ENCODE measurements around the gene NDUFB11.

NDUFB11 gene

GRCh38 chrX:47179928-47180255, 35.4 kb upstream of the NDUFB11 start:
- Histone ChIP-seq H3K27ac (peak overlapping the region in 1 of 2 donors; percentile 67), H3K4me3 (no peak overlapping the region)
- DNase-seq (ENCODE audit: low spot score), result no peak
- TF ChIP-seq, protein P1, sequence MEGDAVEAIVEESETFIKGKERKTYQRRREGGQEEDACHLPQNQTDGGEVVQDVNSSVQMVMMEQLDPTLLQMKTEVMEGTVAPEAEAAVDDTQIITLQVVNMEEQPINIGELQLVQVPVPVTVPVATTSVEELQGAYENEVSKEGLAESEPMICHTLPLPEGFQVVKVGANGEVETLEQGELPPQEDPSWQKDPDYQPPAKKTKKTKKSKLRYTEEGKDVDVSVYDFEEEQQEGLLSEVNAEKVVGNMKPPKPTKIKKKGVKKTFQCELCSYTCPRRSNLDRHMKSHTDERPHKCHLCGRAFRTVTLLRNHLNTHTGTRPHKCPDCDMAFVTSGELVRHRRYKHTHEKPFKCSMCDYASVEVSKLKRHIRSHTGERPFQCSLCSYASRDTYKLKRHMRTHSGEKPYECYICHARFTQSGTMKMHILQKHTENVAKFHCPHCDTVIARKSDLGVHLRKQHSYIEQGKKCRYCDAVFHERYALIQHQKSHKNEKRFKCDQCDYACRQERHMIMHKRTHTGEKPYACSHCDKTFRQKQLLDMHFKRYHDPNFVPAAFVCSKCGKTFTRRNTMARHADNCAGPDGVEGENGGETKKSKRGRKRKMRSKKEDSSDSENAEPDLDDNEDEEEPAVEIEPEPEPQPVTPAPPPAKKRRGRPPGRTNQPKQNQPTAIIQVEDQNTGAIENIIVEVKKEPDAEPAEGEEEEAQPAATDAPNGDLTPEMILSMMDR (IDR thresholded peaks at IDR 0.05), result no peak

GRCh38 chrX:47179221-47179927, 34.9 kb upstream of the NDUFB11 start:
- Histone ChIP-seq H3K27ac (peak overlapping the region in 1 of 2 donors; percentile 67), H3K4me3 (no peak overlapping the region)
- TF ChIP-seq, protein P1 (IDR thresholded peaks at IDR 0.05), result no peak
- no peak for DNase-seq (ENCODE audit: low spot score)

GRCh38 chrX:47178337-47178736, 33.8 kb upstream of the NDUFB11 start:
- TF ChIP-seq, protein P1 (IDR thresholded peaks at IDR 0.05), result no peak
- H3K27ac ChIP-seq, result no peak overlapping the region
- H3K4me3 ChIP-seq, result no peak overlapping the region
- no peak for DNase-seq (ENCODE audit: low spot score)

DNA sequence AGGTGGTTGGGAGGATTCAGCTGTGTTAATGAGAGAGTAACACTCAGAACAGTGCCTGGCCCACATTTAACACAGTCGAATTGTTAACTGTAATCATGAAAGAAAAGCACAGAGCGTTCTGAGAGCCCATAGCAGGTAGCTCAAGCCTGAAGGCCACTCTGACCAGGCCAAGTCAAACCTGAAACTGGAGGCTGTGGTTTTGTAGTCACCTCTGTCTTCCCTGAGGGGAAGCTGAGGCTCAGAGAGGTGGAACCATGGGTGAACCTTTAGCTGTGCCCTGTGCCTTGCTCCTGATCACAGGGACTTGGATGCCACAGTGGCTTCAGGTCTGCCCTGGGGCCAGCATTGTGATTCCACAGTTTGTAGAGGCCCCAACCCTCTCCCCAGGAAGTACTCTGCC, 32.6 kb upstream of the NDUFB11 start:
- no peak overlapping the region for H3K4me3 ChIP-seq
- DNase-seq (ENCODE audit: low spot score), result no peak
- H3K27ac ChIP-seq, result no peak overlapping the region
- TF ChIP-seq, protein P1 (IDR thresholded peaks at IDR 0.05), result no peak

DNA sequence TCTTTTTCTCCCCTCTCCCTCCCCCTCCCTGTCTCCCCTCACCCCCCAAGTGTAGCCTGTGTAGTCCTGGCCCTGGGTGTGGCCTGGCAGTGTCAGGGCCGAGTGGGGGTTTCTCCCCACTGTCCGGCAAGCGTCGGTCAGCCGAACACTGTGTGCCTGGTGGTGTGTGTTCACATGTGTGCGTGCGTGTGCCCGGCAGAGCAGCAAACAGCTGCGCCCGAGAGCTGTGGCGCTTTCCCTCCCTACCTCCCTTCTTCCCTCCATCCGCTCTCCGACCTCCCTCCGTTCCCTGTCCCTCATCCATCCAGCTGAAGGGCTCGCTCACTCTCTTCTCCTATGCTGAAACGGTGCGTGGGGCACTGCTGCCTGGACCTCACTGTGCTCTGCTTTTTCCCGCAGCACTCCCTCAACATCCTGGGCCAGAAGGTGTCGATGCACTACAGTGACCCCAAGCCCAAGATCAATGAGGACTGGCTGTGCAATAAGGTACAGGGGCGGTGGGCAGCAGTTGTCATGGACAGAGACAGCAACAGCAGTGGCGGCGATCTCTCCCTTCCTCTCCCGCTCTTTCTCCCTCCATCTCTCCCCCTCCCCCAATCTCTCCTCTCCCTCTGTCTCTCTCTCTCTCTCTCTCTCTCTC, 31.7 kb upstream of the NDUFB11 start:
- no peak overlapping the region for H3K27ac ChIP-seq
- no peak for DNase-seq (ENCODE audit: low spot score)
- H3K4me3 ChIP-seq, result no peak overlapping the region
- TF ChIP-seq, protein P1 (IDR thresholded peaks at IDR 0.05), result no peak

GRCh38 chrX:47175588-47175980, 31.1 kb upstream of the NDUFB11 start:
- H3K4me3 ChIP-seq, result no peak overlapping the region
- TF ChIP-seq, protein P1 (IDR thresholded peaks at IDR 0.05), result no peak
- no peak for DNase-seq (ENCODE audit: low spot score)
- H3K27ac ChIP-seq, result no peak overlapping the region
